Neural cell (in vitro differentiated cells): ENCODE results near the gene ST3GAL4. TPM values are rescaled to one million over a fixed set of nuclear protein-coding genes. Genes with fewer than 3 reads are reported as not detected.

ENCODE experiments used
- H2AFZ ChIP-seq: fragments of 200-600, 300-800 bp; sonication (generic), shearing (Covaris generic); 2 replicates; pipeline ENCODE4 v1.6.0; 2014; ENCODE audit warnings: low read depth, mild to moderate bottlenecking, antibody characterized with exemption, low read length, moderate library complexity
- H3F3A ChIP-seq: fragments of 200-600 bp; shearing (Covaris generic); 2 replicates; pipeline ENCODE4 v1.6.1; 2016; ENCODE audit warnings: mild to moderate bottlenecking, moderate library complexity, mixed read lengths, antibody characterized with exemption, low read length; ENCODE audit not compliant: insufficient read depth, poor library complexity, severe bottlenecking
- H3K27ac ChIP-seq: fragments of 200-600, 300-800 bp; sonication (generic), shearing (Covaris generic); 2 replicates; pipeline ENCODE4 v1.5.1; 2014; ENCODE audit warnings: mild to moderate bottlenecking, low read length, moderate library complexity
- H3K27me3 ChIP-seq: fragments of 300-800, 200-600 bp; sonication (generic), shearing (Covaris generic); 2 replicates; pipeline ENCODE4 v1.6.0; 2014; ENCODE audit warnings: mild to moderate bottlenecking, low read depth, low read length, moderate library complexity; ENCODE audit not compliant: insufficient read depth
- H3K36me3 ChIP-seq: fragments of 300-800, 200-600 bp; sonication (generic), shearing (Covaris generic); 2 replicates; pipeline ENCODE4 v1.5.1; 2014; ENCODE audit warnings: mild to moderate bottlenecking, antibody characterized with exemption, low read length, moderate library complexity; ENCODE audit not compliant: insufficient read depth
- H3K4me2 ChIP-seq: fragments of 300-800, 200-600 bp; sonication (generic), shearing (Covaris generic); 2 replicates; pipeline ENCODE4 v1.6.0; 2014; ENCODE audit warnings: mild to moderate bottlenecking, low read length
- H3K4me3 ChIP-seq: fragments of 300-800, 200-600 bp; sonication (generic), shearing (Covaris generic); 2 replicates; pipeline ENCODE4 v1.5.1; 2014; ENCODE audit warnings: mild to moderate bottlenecking, low read length, moderate library complexity
- H3K79me2 ChIP-seq: fragments of 200-600 bp; shearing (Covaris generic); replicated peaks from 2 replicates; pipeline ENCODE4 v1.6.0; 2014; ENCODE audit warnings: mild to moderate bottlenecking, low read length, moderate library complexity; ENCODE audit not compliant: insufficient read depth
- H3K9ac ChIP-seq: fragments of 300-800, 200-600 bp; sonication (generic), shearing (Covaris generic); 2 replicates; pipeline ENCODE4 v1.6.1; 2016; ENCODE audit warnings: mild to moderate bottlenecking, low read length, mixed read lengths
- H3K9me2 ChIP-seq: fragments of 200-600 bp; shearing (Covaris generic); 2 replicates; pipeline ENCODE4 v1.6.1; 2016; ENCODE audit warnings: mild to moderate bottlenecking, low read length, mixed read lengths; ENCODE audit not compliant: insufficient read depth
- H3K9me3 ChIP-seq: fragments of 200-600, 300-800 bp; sonication (generic), shearing (Covaris generic); 2 replicates; pipeline ENCODE4 v1.6.1; 2016; ENCODE audit warnings: mild to moderate bottlenecking, mixed run types, low read length, moderate library complexity, mixed read lengths
- H4K20me1 ChIP-seq: fragments of 200-600 bp; shearing (Covaris generic); 2 replicates; pipeline ENCODE4 v1.6.1; 2016; ENCODE audit warnings: mild to moderate bottlenecking, mixed run types; ENCODE audit not compliant: insufficient read depth
- CTCF ChIP-seq: fragments of 450-650 bp; IDR thresholded peaks from 2 replicates; pipeline ENCODE4 v1.5.1; 2014; ENCODE audit warnings: antibody characterized with exemption, mild to moderate bottlenecking, moderate library complexity; ENCODE audit not compliant: poor library complexity, severe bottlenecking
- EP300 ChIP-seq: fragments of 450-650 bp; conservative IDR thresholded peaks from 2 replicates; pipeline ENCODE4 v1.6.1; 2014; ENCODE audit warnings: antibody characterized with exemption, mild to moderate bottlenecking, moderate library complexity; ENCODE audit not compliant: poor library complexity, severe bottlenecking
- EZH2 ChIP-seq: fragments of 200-600, 300-800 bp; shearing (Covaris generic), sonication (generic); IDR thresholded peaks from 2 replicates; pipeline ENCODE4 v1.6.1; 2014; ENCODE audit warnings: antibody characterized with exemption, low read length, borderline replicate concordance, mild to moderate bottlenecking; ENCODE audit not compliant: insufficient read depth, poor library complexity, severe bottlenecking
- MXI1 ChIP-seq: fragments of 450-650 bp; conservative IDR thresholded peaks from 2 replicates; pipeline ENCODE4 v1.6.1; 2014; ENCODE audit warnings: antibody characterized with exemption, mild to moderate bottlenecking; ENCODE audit not compliant: poor library complexity, severe bottlenecking
- POLR2AphosphoS5 ChIP-seq: IDR thresholded peaks from 2 replicates; pipeline ENCODE4 v1.6.1; 2012
- RAD21 ChIP-seq: fragments of 450-650 bp; conservative IDR thresholded peaks from 2 replicates; pipeline ENCODE4 v1.6.1; 2014; ENCODE audit warnings: antibody characterized with exemption, mild to moderate bottlenecking, moderate library complexity
- REST ChIP-seq: IDR thresholded peaks from 2 replicates; pipeline ENCODE4 v1.6.1; 2012; ENCODE audit warnings: borderline replicate concordance
- SMC3 ChIP-seq: fragments of 450-650 bp; conservative IDR thresholded peaks from 2 replicates; pipeline ENCODE4 v1.6.1; 2014; ENCODE audit warnings: antibody characterized with exemption, mild to moderate bottlenecking, moderate library complexity; ENCODE audit not compliant: poor library complexity
- TAF1 ChIP-seq: IDR thresholded peaks from 2 replicates; pipeline ENCODE4 v1.6.1; 2012; ENCODE audit warnings: low read depth
- polyA plus RNA-seq: library from polyadenylated mRNA; depleted of rRNA; stranded (reverse); fragments of >200 nt; gene quantifications from 2 replicates; pipeline ENCODE4 v1.2.3, GENCODE V29; 2014

ST3GAL4 gene
- polyA plus RNA-seq, 1 donor from 2014 or later, result 46.1 TPM

GRCh38 chr11:126426820-126427749 is 71.6 kb downstream of the ST3GAL4 start:
- Histone ChIP-seq H3K9me3 (no peaks in the 10 kb centered on the region), H3K36me3 (no peaks in the 10 kb centered on the region), H3K4me2 (no peak overlapping the region), H3F3A (no peaks in the 10 kb centered on the region), H3K9me2 (no peaks in the 10 kb centered on the region), H2AFZ (no peak overlapping the region), H4K20me1 (no peaks in the 10 kb centered on the region), H3K27me3 (no peaks in the 10 kb centered on the region), H3K27ac (no peak overlapping the region), H3K4me3 (no peak overlapping the region), H3K9ac (no peak overlapping the region), H3K79me2 (no peaks in the 10 kb centered on the region)
- TF ChIP-seq REST, result no peak
- TF ChIP-seq EP300, result no peak
- TF ChIP-seq POLR2AphosphoS5, result no peak
- no peak for TF ChIP-seq RAD21
- TF ChIP-seq EZH2, result no peak
- TF ChIP-seq MXI1, result no peak
- no peak for TF ChIP-seq CTCF
- no peak for TF ChIP-seq SMC3
- no peak for TF ChIP-seq TAF1

GRCh38 chr11:126430581-126431335 is 75.3 kb downstream of the ST3GAL4 start:
- H3K9me2 ChIP-seq, result no peaks in the 10 kb centered on the region
- no peaks in the 10 kb centered on the region for H3K9me3 ChIP-seq
- no peak overlapping the region for H3K4me3 ChIP-seq
- H3K4me2 ChIP-seq, result no peak overlapping the region
- H3F3A ChIP-seq, result no peaks in the 10 kb centered on the region
- no peaks in the 10 kb centered on the region for H3K27me3 ChIP-seq
- H3K79me2 ChIP-seq, result no peaks in the 10 kb centered on the region
- TF ChIP-seq MXI1, result no peak
- no peak overlapping the region for H3K27ac ChIP-seq
- no peak overlapping the region for H3K9ac ChIP-seq
- no peaks in the 10 kb centered on the region for H4K20me1 ChIP-seq
- H3K36me3 ChIP-seq, result no peaks in the 10 kb centered on the region
- H2AFZ ChIP-seq, result no peak overlapping the region
